HG03108 (cell line): ENCODE results near the gene EIF3B.
"Not testable (repeated sequence)": the region's sequence is repeated elsewhere in the genome, so short reads cannot be mapped to it uniquely, and the experiment has no call there.

Source experiments
- ATAC-seq: cut with Tn5 transposase; IDR thresholded peaks from one replicate; pipeline ENCODE4 v1.9.1; 2021; ENCODE audit warnings: moderate library complexity; ENCODE audit not compliant: unreplicated experiment

EIF3B gene

GRCh38 chr7:2376351-2377154 lies 21.9 kb downstream of the EIF3B start:
- no peak for ATAC-seq

DNA sequence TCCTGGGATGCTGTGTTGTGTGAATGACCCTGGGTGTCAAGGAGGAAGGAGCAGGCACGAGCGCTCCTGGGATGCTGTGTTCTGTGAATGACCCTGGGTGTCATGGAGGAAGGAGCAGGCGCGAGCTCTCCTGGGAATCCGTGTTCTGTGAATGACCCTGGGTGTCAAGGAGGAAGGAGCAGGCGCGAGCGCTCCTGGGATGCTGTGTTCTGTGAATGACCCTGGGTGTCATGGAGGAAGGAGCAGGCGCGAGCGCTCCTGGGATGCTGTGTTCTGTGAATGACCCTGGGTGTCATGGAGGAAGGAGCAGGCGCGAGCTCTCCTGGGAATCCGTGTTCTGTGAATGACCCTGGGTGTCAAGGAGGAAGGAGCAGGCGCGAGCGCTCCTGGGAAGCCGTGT lies 22.9 kb downstream of the EIF3B start:
- ATAC-seq, result not testable (repeated sequence)

GRCh38 chr7:2378125-2378524 lies 23.5 kb downstream of the EIF3B start:
- not testable (repeated sequence) for ATAC-seq

DNA sequence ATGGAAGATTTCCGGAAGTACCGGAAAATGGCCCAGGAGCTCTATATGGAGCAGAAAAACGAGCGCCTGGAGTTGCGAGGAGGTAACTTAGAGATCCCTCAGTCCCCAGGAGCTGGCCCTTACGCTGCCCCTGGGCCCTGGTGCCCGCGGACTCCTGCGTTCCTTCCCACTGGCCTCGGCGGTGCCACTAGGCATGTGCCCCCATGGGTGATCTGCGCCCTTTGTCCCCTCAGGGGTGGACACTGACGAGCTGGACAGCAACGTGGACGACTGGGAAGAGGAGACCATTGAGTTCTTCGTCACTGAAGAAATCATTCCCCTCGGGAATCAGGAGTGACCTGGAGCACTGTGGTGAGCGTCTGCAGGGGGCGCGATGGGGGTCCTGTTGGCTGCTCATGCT lies 24.5 kb downstream of the EIF3B start:
- no peak for ATAC-seq

DNA sequence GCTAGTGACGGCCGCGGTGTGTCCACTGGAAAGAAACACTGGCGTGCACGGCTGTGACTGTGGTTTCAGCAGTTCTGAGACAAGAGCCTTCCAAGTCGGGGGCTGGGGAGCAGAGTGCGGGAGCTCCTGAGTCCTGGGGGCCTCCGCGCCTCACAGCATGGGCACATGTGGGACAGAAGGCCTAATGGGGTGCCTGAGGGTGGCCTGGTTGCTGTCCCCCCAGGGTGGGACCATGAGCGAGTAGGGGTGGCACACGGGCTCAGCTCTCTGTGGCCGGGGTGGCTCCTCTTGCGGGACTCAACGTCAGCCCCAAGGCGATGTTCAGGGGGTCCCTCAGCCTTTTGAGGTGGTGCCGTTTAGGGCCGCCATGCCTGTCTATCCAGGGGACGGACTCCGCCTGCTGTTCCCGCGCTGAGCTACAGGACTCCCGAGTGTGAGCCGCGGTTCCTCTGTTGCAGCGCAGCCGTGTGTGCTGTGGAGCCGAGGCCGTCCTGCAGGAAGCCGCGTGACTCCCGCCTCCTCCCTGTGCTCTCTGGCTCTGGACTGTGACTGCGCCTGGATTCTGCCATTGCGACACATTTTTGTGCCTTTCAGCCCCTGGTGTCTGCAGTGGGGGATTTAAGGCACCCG lies 25.3 kb downstream of the EIF3B start:
- ATAC-seq, result no peak

DNA sequence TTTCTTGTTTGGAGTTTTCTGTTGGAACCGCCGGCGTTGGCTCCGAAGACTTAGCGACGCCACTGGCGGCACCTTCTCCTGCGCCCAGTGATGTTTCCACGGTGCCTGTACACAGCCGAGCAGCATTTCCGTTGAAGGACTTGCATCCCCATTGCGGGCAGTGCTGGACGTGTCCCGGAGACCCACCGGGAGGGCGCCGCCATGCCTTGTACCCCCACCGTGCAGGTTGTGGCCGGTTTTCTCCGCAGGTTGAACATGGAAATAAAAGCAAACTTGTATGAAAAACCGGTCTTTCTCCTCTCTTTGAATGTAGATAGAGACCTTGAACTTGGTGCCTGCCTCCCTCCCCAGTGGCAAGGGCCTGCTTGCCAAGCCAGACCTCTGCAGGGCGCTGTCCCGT lies 25.8 kb downstream of the EIF3B start:
- no peak for ATAC-seq

- no peak for ATAC-seq
Observed at GRCh38 chr7:2381227-2381626, 26.6 kb downstream of the EIF3B start.

GRCh38 chr7:2381881-2382509 lies 27.4 kb downstream of the EIF3B start:
- no peak for ATAC-seq

GRCh38 chr7:2383543-2384274 lies 29.1 kb downstream of the EIF3B start:
- ATAC-seq, result no peak

DNA sequence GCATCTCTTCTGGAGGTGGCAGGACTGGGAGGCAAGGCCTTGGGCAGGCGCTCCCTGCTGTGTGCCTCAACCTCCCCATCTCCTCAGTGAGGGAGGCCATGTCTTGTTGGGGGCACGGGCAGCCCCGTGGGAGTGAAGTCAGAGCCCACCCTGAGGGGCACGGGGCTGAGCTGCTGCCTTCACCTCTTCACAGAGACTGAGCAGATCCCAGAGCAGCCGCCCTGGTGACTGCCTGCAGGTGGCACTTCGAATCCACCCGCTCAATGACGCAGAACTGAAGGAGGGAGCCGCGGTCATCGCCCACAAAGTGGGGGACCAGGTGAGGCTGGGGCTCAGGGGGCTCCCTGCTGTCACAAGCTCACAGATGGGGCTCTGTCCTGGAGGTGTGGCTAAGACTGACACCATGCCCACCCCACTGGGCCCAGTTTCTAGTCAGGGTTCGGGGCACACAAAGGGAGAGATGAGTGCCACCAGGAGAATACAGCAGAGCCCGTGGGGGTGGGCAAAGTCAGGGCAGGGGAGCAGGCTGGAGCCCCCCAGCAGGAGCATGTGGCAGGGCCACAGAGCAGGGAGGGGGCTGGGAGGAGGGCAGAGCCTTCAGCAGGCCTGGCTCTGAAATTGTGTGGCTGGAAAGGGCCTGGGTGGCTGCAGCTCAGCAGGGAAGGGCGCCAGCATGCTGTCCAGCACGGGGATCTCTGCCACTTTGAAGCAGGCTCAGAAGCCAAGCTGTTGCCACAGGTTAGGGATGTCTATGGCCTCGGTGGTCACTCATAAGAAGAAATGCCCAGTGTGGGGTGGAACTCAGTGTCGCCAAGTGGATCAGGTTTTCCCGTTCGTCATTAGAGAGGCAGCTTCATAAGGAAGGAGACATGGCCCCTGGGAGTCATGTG lies 30.0 kb downstream of the EIF3B start:
- no peak for ATAC-seq

GRCh38 chr7:2386122-2386521 lies 31.5 kb downstream of the EIF3B start:
- not testable (repeated sequence) for ATAC-seq

- no peak for ATAC-seq
Observed at GRCh38 chr7:2386964-2387669, 32.5 kb downstream of the EIF3B start.

DNA sequence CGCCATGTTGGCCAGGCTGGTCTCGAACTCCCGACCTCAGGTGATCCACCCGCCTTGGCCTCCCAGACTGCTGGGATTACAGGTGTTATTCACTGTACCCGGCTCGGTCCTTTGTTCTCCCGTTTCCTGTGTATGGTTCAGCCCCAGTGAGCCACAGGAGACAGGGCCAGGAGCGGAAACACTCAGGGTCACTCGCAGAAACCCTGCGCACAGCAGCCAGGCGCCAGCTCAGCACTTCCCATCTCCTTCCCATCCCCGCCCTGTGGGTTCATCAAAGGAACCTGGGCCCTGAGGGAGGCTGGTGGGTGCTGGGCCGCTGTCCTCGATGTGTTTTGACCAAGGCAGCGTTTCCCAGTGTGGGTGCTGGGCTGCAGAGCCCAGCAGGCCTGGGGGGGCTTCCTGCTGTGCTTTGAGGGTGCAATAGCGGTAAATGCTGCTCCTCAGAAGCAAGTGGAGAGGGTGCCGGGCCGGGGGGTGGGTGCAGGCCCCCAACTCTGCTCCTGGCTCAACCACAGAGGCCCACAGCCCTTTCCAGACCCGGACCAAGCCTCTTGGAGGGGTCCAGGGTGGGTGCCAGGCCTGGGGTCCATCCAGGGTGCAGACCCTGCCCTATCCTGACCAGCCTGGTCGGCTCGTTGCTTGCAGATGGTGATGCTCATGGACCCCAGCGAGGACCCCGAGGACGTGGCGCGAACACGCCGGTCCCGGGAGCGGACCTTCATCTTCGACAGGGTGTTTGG lies 33.4 kb downstream of the EIF3B start:
- ATAC-seq, result no peak

DNA sequence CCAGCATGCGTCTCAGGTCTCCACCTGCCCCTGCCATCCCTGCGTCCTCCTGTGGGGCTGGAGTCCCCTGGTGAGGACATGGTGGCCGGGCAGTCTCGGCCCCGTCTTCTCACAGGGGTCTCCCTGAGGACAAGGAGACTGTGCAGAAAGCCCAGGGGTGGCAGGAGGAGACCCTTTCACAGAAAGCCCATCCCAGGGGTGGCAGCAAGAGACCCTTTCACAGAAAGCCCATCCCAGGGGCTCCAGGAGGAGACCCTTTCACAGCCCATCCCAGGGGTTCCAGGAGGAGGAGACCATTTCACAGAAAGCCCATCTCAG lies 34.0 kb downstream of the EIF3B start:
- no peak for ATAC-seq

DNA sequence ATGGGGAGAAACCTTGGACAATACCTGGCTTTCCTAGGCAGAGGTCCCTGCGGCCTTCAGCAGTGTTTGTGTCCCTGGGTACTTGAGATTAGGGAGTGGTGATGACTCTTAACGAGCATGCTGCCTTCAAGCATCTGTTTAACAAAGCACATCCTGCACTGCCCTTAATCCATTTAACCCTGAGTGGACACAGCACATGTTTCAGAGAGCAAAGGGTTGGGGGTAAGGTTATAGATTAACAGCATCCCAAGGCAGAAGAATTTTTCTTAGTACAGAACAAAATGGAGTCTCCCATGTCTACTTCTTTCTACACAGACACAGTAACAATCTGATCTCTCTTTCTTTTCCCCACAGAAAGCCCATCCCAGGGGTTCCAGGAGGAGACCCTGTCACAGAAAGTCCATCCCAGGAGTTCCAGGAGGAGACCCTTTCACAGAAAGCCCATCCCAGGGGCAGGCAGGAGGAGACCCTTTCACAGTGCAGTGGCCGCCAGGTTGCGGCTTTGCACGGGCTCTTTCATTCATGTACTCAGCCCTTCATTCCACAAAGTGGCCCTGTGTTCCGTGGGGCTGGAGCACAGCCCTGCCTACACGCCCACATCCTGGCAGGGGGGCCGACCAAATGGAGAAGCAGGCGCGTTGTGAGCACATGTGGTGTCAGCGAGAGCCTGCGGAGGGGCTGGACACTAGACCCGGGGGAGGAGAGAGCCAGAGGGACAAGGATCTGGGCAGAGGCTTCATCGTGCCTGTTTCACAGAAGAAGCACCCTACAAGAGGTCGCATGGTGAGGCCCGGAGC lies 35.6 kb downstream of the EIF3B start:
- not testable (repeated sequence) for ATAC-seq

DNA sequence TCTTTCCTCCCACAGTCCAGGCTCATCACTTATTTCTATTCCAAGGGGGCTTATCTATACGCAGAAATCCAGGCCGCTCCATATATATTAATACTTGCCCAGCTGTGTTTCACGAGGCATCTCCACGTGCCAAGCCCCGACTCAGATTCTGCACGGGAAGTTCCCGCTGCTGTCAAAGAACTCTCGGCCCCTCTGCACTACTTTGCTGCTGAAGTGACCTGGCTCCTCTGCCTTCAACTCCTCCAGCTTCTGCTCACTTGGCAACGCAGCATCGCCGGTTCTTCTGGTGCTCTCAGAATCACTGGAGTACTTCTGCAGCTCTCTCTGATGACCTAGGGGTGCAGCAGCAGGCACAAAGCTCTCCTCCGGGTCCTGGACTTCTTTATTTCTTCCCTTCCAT lies 39.1 kb downstream of the EIF3B start:
- ATAC-seq, result no peak

GRCh38 chr7:2394566-2395082 lies 40.0 kb downstream of the EIF3B start:
- ATAC-seq, result no peak

DNA sequence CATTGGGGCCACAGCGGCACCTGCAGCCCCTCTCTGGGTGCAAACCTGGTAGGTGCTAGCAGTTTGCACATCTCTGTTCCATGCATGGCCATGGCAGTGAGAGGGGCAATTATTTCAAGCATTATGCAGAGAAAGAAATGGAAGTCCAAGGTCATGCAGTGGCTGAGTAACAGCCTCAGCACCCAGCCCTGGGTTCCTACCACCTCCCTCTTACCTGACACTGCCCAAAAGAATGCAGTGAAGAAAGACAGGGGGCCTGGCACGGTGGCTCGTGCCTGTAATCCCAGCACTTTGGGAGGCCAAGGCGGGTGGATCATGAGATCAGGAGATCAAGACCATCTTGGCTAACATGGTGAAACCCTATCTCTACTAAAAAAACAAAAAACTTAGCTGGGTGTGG lies 43.9 kb downstream of the EIF3B start:
- no peak for ATAC-seq
